Measurements from ENCODE around the gene TSPAN12. TPM values are rescaled to one million over a fixed set of nuclear protein-coding genes. Genes with fewer than 3 reads are reported as not detected.

The TSPAN12 gene
- total RNA-seq, 1 experiment from 2014 or later: 1.4 TPM

DNA sequence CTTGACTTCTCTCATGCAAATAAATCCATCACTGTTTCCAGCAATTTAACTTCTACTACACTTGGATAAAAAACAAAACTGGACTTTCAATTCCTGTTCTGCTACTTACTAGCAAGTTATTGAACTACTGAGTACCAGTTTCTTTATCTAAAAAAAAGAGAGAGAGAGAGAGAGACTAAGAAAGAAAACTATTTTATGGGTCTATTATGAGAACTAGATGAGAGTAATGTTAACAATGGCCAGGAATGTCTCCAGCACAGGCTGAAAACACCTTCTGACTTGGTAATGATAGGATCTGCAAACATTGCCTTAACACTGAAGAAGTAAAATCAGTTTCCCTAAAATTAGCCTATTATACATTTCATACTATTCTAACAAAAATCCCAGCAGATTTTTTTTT lies 5.2 kb downstream of the TSPAN12 start:
- no peak overlapping the region for H3K4me3 ChIP-seq (ENCODE audit: low read depth in 2 of 2, low read length in 2 of 2)
- TF ChIP-seq, protein P1, sequence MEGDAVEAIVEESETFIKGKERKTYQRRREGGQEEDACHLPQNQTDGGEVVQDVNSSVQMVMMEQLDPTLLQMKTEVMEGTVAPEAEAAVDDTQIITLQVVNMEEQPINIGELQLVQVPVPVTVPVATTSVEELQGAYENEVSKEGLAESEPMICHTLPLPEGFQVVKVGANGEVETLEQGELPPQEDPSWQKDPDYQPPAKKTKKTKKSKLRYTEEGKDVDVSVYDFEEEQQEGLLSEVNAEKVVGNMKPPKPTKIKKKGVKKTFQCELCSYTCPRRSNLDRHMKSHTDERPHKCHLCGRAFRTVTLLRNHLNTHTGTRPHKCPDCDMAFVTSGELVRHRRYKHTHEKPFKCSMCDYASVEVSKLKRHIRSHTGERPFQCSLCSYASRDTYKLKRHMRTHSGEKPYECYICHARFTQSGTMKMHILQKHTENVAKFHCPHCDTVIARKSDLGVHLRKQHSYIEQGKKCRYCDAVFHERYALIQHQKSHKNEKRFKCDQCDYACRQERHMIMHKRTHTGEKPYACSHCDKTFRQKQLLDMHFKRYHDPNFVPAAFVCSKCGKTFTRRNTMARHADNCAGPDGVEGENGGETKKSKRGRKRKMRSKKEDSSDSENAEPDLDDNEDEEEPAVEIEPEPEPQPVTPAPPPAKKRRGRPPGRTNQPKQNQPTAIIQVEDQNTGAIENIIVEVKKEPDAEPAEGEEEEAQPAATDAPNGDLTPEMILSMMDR (IDR thresholded peaks at IDR 0.05): no peak
- TF ChIP-seq, protein P2, sequence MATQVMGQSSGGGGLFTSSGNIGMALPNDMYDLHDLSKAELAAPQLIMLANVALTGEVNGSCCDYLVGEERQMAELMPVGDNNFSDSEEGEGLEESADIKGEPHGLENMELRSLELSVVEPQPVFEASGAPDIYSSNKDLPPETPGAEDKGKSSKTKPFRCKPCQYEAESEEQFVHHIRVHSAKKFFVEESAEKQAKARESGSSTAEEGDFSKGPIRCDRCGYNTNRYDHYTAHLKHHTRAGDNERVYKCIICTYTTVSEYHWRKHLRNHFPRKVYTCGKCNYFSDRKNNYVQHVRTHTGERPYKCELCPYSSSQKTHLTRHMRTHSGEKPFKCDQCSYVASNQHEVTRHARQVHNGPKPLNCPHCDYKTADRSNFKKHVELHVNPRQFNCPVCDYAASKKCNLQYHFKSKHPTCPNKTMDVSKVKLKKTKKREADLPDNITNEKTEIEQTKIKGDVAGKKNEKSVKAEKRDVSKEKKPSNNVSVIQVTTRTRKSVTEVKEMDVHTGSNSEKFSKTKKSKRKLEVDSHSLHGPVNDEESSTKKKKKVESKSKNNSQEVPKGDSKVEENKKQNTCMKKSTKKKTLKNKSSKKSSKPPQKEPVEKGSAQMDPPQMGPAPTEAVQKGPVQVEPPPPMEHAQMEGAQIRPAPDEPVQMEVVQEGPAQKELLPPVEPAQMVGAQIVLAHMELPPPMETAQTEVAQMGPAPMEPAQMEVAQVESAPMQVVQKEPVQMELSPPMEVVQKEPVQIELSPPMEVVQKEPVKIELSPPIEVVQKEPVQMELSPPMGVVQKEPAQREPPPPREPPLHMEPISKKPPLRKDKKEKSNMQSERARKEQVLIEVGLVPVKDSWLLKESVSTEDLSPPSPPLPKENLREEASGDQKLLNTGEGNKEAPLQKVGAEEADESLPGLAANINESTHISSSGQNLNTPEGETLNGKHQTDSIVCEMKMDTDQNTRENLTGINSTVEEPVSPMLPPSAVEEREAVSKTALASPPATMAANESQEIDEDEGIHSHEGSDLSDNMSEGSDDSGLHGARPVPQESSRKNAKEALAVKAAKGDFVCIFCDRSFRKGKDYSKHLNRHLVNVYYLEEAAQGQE (IDR thresholded peaks at IDR 0.05; ENCODE audit: insufficient read depth in 1 of 2, low read depth in 2 of 2, low read length in 1 of 2): no peak
- TF ChIP-seq POLR2AphosphoS5 (IDR thresholded peaks at IDR 0.05; ENCODE audit: low read depth, low read length) (no peak), TCF7L2 (IDR thresholded peaks at IDR 0.05; ENCODE audit: low read depth, low read length) (no peak), SIN3A (IDR thresholded peaks at IDR 0.05; ENCODE audit: borderline replicate concordance, insufficient read depth, low read depth, low read length) (no peak)
- no peak overlapping the region for H3K27ac ChIP-seq (ENCODE audit: low read length)
- ChIA-PET CTCF (no interaction called here), POLR2A (no interaction called here)
- H3K27me3 ChIP-seq (ENCODE audit: control insufficient read depth, insufficient read depth, low read length): peaks cover 17% of the 10 kb centered on the region
- in situ Hi-C loops (cut with HindIII; ENCODE audit: low pct_unique_long_range_greater_than_20kb, low sequenced_read_pairs) (no loop called here), intact Hi-C loops (cut with micrococcal nuclease; ENCODE audit: unreplicated experiment) (no loop called here)
- no peak for DNase-seq (ENCODE audit: low read depth, low spot score)
- H3K4me1 ChIP-seq (ENCODE audit: control insufficient read depth, insufficient read depth, low read length): 0 out of 2 replicates have a peak, but pooled peaks cover 6% of the 10 kb centered on the region
- H3K9me3 ChIP-seq (ENCODE audit: control insufficient read depth, insufficient read depth, low read depth, low read length): no peaks in the 10 kb centered on the region
- no peak for ATAC-seq
- no peaks in the 10 kb centered on the region for H3K36me3 ChIP-seq (ENCODE audit: control insufficient read depth, insufficient read depth, low read length)
- BruUV-seq (replicated peaks): no TSS peak

DNA sequence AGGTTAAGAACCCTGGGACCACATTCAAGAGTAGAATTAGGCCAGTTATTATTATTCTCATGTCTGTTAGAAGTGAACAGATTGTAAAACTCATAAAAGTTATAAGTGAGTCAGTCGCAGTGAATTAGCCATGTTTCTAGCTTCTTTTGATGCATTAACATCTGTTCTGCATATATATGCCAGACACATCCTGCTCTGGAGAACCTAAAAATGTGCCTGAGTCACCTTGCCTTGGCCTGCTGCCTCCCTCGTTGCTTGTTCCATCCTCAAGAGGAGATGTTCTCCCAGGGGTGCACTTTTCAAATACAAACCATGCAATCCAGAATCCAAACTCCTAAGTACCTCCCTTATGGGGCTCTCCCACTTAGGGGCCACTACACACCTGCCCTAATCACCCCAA lies 14.8 kb downstream of the TSPAN12 start:
- Histone ChIP-seq H3K27me3 (ENCODE audit: control insufficient read depth, insufficient read depth, low read length) (no peaks in the 10 kb centered on the region), H3K9me3 (ENCODE audit: control insufficient read depth, insufficient read depth, low read depth, low read length) (no peaks in the 10 kb centered on the region), H3K4me1 (ENCODE audit: control insufficient read depth, insufficient read depth, low read length) (no peaks in the 10 kb centered on the region), H3K27ac (ENCODE audit: low read length) (no peak overlapping the region), H3K36me3 (ENCODE audit: control insufficient read depth, insufficient read depth, low read length) (no peaks in the 10 kb centered on the region), H3K4me3 (ENCODE audit: low read depth in 2 of 2, low read length in 2 of 2) (no peak overlapping the region)
- intact Hi-C loops (cut with micrococcal nuclease; ENCODE audit: unreplicated experiment): no loop called here
- TF ChIP-seq TCF7L2 (IDR thresholded peaks at IDR 0.05; ENCODE audit: low read depth, low read length): no peak
- BruUV-seq (replicated peaks): no TSS peak
- ATAC-seq (no peak), DNase-seq (ENCODE audit: low read depth, low spot score) (no peak)
- ChIA-PET CTCF (no interaction called here), POLR2A (no interaction called here)
- in situ Hi-C loops (cut with HindIII; ENCODE audit: low pct_unique_long_range_greater_than_20kb, low sequenced_read_pairs): no loop called here

DNA sequence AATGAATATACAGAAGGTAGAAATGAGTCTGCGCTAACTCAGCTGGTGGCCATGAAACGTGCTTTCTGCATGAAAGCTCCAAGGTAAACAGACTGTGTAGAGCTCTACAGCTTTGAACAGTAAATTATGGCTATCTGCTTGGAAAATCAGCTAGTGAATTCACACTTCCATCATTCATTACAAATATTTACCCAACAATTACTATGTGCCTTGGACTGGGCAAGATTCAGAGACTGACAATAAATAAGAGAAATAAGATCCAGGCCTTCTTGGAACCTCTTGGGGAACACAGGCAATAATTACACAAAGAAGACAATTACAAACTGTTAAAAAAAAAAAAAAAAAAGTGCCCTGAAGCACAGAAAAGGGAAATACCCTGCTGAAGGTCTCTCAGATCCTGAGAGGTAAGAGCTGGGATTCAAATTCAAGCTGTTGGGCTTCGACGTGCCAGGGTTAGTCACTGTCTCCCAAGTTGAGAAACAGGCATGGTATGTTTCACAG lies 15.8 kb downstream of the TSPAN12 start:
- Histone ChIP-seq H3K4me1 (ENCODE audit: control insufficient read depth, insufficient read depth, low read length) (no peaks in the 10 kb centered on the region), H3K27me3 (ENCODE audit: control insufficient read depth, insufficient read depth, low read length) (no peaks in the 10 kb centered on the region), H3K9me3 (ENCODE audit: control insufficient read depth, insufficient read depth, low read depth, low read length) (no peaks in the 10 kb centered on the region), H3K27ac (ENCODE audit: low read length) (no peak overlapping the region), H3K36me3 (ENCODE audit: control insufficient read depth, insufficient read depth, low read length) (no peaks in the 10 kb centered on the region), H3K4me3 (ENCODE audit: low read depth in 2 of 2, low read length in 2 of 2) (no peak overlapping the region)
- in situ Hi-C loops (cut with HindIII; ENCODE audit: low pct_unique_long_range_greater_than_20kb, low sequenced_read_pairs): no loop called here
- BruUV-seq (replicated peaks): no TSS peak
- DNase-seq (ENCODE audit: low read depth, low spot score) (no peak), ATAC-seq (no peak)
- TF ChIP-seq POLR2AphosphoS5 (IDR thresholded peaks at IDR 0.05; ENCODE audit: low read depth, low read length): no peak
- no peak for TF ChIP-seq SIN3A (IDR thresholded peaks at IDR 0.05; ENCODE audit: borderline replicate concordance, insufficient read depth, low read depth, low read length)
- TF ChIP-seq TCF7L2 (IDR thresholded peaks at IDR 0.05; ENCODE audit: low read depth, low read length): no peak
- intact Hi-C loops (cut with micrococcal nuclease; ENCODE audit: unreplicated experiment): no loop called here
- POLR2A ChIA-PET: no interaction called here
- CTCF ChIA-PET: no interaction called here
